ENCODE results near the gene ZNF331.
"Not testable (repeated sequence)": the region's sequence is repeated elsewhere in the genome, so short reads cannot be mapped to it uniquely, and the experiment has no call there.

ZNF331 gene

DNA sequence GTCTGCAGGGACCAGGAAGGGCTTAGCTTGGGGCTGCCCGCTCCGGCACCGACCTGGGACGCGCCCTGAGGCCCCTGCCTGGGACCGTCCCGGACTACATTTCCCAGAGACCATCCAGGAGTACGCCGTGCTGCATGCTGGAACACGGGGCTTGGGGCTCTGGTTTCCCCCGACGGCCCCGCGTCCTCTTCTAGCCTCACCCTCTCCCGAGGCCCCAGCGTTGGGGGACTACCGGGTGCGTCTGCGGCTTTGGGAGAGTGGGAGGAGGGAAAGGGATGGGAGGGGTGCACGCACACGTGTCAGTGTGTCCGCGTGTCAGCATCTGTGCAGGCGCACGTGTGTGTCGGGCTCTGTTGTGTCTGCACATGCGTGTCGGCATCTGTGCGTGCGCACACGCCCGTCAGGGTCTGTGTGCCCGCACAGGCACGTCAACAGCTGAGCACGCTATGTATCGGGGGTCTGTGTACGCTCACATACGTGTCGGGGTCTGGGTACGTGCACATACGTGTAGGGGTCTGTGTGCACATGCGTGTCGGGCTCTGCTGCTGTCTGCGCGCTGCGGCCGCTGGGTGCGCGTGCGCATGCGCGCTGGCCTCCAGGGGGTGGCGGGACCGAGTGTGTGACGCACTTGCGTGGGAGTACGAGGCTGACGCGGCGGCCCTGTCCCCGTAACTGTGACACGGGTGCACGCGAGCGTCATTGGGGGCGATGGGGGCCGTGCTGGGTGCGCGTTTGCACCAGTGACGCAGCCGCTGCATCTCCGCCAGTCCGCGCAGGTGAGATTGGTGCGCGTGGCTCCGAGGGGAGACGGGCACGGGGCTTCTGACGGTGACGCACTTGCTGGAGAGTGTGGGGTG, at the start of gene ZNF331:
ZNF331 (plus strand) TSS at position 625 of the 857 bp plus-strand sequence. CDS start 31,232 bp downstream, outside the sequence.
- TF ChIP-seq, protein P1, sequence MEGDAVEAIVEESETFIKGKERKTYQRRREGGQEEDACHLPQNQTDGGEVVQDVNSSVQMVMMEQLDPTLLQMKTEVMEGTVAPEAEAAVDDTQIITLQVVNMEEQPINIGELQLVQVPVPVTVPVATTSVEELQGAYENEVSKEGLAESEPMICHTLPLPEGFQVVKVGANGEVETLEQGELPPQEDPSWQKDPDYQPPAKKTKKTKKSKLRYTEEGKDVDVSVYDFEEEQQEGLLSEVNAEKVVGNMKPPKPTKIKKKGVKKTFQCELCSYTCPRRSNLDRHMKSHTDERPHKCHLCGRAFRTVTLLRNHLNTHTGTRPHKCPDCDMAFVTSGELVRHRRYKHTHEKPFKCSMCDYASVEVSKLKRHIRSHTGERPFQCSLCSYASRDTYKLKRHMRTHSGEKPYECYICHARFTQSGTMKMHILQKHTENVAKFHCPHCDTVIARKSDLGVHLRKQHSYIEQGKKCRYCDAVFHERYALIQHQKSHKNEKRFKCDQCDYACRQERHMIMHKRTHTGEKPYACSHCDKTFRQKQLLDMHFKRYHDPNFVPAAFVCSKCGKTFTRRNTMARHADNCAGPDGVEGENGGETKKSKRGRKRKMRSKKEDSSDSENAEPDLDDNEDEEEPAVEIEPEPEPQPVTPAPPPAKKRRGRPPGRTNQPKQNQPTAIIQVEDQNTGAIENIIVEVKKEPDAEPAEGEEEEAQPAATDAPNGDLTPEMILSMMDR (IDR thresholded peaks at IDR 0.05; ENCODE audit: low read depth, low read length), result 0 out of 2 replicates have a peak, but pooled peaks have one; percentile 20
- H3K4me3 ChIP-seq (ENCODE audit: low read depth, low read length), result peak within 1 kb of the TSS; percentile 74

DNA sequence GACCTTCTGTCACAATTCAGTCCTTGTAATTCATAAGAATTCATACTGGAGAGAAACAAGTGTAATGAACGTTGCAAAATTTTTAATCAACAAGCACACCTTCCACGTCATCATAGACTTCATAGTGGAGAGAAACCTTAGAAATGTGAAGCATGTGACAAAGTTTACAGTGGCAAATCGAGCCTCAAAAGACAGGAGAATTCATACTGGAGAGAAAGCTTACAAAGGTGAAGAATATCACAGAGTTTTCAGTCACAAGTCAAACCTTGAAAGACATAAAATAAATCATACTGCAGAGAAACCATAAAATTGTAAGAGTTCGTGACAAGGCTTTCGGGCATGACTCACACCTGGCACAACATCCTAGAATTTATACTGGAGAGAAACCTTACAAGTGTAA, 45.8 kb upstream of the ZNF331 start:
- TF ChIP-seq, protein P1 (IDR thresholded peaks at IDR 0.05; ENCODE audit: low read depth, low read length), result no peak
- H3K4me3 ChIP-seq (ENCODE audit: low read depth, low read length), result no peak overlapping the region

DNA sequence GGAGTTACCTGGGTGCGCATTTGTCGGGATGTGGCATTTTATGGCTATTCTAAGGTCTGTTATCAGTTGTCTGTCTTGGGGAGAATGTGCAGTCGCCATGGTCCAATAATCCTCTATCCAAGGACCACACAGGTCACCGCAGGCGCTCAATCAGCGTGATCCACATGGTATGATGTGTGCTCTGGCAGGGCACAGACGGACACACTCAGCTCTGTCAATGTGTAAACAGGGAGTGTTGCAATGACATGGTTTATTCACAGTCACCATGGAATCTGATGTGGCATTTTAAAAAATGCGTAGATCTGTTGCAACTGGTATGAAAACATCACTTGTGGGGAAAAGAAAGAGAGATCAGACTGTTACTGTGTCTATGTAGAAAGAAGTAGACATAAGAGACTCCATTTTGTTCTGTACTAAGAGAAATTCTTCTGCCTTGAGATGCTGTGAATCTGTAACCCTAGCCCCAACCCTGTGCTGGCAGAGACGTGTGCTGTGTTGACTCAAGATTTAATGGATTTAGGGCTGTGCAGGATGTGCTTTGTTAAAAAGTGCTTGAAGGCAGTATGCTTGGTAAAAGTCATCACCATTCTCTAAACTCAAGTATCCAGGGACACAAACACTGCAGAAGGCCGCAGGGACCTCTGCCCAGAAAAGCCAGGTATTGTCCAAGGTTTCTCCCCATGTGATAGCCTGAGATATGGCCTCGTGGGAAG, 40.5 kb upstream of the ZNF331 start:
- not testable (repeated sequence) for H3K4me3 ChIP-seq (ENCODE audit: low read depth, low read length)

DNA sequence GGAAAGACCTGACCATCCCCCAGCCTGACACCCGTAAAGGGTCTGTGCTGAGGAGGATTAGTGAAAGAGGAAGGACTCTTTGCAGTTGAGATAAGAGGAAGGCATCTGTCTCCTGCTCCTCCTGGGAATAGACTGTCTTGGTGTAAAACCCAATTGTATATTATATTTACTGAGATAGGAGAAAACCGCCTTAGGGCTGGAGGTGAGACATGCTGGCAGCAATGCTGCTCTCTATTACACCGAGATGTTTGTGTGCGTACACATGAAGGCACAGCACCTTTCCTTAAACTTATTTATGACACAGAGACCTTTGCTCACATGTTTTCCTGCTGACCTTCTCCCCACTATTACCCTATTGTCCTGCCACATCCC, 39.9 kb upstream of the ZNF331 start:
- H3K4me3 ChIP-seq (ENCODE audit: low read depth, low read length), result not testable (repeated sequence)

DNA sequence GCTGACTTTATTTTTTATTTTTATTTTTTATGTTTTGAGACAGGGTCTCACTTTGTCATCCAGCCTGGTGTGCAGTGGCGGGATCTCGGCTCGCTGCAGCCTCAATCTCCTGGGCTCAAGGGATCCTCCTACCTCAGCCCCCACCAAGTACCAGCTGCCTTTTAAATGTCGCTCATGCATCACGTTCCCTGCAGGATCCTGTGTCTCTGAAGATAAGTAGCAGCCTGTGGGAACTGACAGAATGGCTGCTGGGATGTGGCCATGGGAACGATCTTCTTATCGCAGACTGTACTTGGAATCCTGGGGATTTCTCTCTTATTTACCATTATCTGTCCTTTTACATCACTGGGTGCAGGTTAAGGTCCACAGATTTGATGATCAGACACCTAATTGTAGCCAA, 34.8 kb upstream of the ZNF331 start:
- not testable (repeated sequence) for H3K4me3 ChIP-seq (ENCODE audit: low read depth, low read length)

DNA sequence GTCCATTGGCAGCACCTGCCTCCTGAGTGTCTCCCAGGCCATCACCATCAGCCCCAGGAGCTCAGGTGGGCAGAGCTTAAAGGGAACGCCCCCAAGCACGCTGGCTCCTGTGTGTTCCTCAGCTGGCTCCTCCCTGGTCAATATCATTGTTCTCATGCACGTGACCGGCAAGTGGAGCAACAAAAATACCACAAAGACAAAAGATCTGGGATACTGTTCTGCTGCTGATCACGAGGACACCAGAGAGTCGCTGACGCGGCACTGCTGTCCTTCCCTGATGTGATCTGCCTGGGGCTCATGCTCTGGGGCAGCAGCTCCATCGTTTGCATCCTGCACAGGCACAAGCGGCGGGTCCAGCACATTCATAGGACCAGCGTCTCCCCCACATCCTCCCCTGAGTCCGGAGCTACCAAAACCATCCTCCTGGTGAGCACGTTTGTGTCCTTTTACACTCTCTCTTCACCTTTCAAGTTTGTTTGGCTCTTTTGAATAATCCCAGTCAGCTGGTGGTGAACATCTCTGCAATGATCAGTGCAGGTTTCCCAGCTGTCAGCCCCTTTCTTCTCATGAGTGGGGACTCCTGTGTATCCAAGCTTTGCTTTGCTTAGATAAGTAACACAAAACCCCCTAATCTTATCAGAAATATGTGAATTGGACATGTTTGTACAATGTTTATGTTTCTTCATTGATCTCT, 34.1 kb upstream of the ZNF331 start:
- not testable (repeated sequence) for H3K4me3 ChIP-seq (ENCODE audit: low read depth, low read length)
- TF ChIP-seq, protein P1 (IDR thresholded peaks at IDR 0.05; ENCODE audit: low read depth, low read length), result 0 out of 2 replicates have a peak, but pooled peaks have one; percentile 27

DNA sequence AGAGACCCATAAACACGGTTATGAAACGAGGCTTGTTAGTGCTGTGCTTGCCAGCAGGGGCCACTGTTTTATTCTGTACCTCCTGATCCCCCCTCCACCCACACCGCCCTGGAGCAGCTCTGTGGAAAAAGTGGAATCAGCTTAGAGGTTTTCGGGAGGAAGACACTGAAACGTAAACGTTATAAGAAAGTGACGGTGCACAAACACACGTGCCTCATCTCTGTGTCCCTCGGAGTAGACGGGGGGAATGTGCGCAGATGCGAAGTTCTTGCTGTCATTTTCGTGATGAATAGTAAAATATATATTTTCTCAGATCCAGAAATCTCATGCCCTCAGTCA, 33.6 kb upstream of the ZNF331 start:
- TF ChIP-seq, protein P1 (IDR thresholded peaks at IDR 0.05; ENCODE audit: low read depth, low read length), result 0 out of 2 replicates have a peak, but pooled peaks have one; percentile 12
- H3K4me3 ChIP-seq (ENCODE audit: low read depth, low read length), result peak overlapping the region; percentile 47

DNA sequence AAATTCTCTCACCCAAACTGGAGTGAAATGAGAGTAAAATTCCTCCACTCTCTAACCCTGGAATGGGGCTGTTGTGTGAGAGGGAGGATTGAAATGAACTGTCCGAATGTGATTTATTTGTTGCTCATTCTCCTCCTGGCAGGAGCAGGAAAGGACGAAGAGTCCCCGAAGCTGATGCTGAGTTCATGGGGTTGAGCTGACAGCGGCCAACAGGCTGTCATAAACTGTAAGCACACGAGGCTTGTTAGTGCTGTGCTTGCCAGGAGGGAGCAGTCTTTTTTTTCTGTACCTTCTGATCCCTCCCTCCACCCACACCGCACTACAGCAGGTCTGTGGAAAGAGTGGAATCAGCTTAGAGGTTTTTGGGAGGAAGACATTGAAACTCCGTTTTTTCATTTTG, 33.1 kb upstream of the ZNF331 start:
- H3K4me3 ChIP-seq (ENCODE audit: low read depth, low read length), result peak overlapping the region; percentile 47
- TF ChIP-seq, protein P1 (IDR thresholded peaks at IDR 0.05; ENCODE audit: low read depth, low read length), result no peak

Data from WI38 (cell line).